ENCODE data around the gene BBS7.

Gene BBS7

DNA sequence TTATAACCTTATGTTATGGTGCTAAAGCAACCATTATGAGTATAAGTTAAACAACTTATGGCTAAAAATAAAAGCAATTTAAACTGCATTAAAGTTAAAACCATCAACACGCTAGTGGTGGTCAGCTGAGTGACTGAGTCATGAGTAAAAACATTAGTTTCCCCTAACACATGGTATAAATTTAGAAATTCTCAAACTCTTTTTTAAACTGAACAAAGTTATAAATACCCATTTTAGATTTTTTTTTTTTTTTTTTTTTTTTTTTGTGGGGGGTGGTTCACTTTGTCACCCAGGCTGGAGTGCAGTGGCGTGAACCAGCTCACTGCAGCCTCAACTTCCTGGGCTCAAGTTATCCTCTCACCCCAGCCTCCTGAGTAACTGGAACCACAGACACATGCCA, 5.4 kb upstream of the BBS7 start:
- Mint-ChIP-seq H3K4me1 (no peaks in the 10 kb centered on the region), H3K36me3 (ENCODE audit: low read depth) (no peaks in the 10 kb centered on the region), H3K27ac (no peak overlapping the region), H3K9me3 (no peaks in the 10 kb centered on the region), H3K4me3 (no peak overlapping the region), H3K27me3 (ENCODE audit: low read depth) (no peaks in the 10 kb centered on the region)
- TF ChIP-seq, protein P1, sequence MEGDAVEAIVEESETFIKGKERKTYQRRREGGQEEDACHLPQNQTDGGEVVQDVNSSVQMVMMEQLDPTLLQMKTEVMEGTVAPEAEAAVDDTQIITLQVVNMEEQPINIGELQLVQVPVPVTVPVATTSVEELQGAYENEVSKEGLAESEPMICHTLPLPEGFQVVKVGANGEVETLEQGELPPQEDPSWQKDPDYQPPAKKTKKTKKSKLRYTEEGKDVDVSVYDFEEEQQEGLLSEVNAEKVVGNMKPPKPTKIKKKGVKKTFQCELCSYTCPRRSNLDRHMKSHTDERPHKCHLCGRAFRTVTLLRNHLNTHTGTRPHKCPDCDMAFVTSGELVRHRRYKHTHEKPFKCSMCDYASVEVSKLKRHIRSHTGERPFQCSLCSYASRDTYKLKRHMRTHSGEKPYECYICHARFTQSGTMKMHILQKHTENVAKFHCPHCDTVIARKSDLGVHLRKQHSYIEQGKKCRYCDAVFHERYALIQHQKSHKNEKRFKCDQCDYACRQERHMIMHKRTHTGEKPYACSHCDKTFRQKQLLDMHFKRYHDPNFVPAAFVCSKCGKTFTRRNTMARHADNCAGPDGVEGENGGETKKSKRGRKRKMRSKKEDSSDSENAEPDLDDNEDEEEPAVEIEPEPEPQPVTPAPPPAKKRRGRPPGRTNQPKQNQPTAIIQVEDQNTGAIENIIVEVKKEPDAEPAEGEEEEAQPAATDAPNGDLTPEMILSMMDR (IDR thresholded peaks at IDR 0.05; ENCODE audit: unreplicated experiment in 3 of 3), result no peak

DNA sequence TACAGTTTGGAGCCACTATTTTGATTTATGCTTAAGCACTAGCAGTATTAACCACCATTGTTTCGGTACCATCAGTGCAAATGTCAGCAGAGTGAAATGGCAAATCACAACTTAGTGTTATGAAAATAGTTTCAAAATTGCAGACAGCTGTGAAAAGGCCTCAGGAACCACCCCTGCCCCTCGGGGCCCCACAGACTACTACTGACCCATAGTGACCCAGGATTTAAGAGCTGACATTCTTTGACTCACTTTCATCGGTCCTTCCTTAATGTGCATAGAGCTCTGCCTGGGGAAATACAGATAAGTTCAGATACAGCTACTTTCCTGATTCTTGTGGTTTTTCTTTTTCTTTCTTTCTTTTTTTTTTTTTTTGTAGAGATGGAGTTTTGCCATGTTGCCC, 3.3 kb upstream of the BBS7 start:
- Mint-ChIP-seq H3K4me3 (no peak overlapping the region), H3K36me3 (ENCODE audit: low read depth) (peaks cover 3% of the 10 kb centered on the region), H3K27ac (no peak overlapping the region), H3K4me1 (peaks cover 5% of the 10 kb centered on the region), H3K9me3 (no peaks in the 10 kb centered on the region), H3K27me3 (ENCODE audit: low read depth) (no peaks in the 10 kb centered on the region)
- TF ChIP-seq, protein P1 (IDR thresholded peaks at IDR 0.05; ENCODE audit: unreplicated experiment in 3 of 3), result no peak

DNA sequence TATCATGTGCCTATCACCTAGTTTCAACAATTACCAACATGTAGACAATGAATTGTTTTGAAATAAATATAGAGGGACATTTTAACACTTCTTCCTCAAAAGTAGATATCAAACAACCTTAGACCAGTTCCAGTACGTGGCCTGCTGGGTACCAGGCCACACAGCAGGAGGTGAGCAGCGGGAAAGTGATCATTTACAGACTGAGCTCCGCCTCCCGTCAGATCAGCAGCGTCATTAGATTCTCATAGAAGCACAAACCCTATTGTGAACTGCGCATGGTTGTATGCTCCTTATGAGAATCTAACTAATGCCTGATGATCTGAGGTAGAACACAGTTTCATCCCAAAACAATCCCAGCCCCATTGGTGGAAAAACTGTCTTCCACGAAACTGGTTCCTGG, 6.5 kb downstream of the BBS7 start:
- Mint-ChIP-seq H3K27ac (no peak overlapping the region), H3K9me3 (peaks cover 2% of the 10 kb centered on the region), H3K36me3 (ENCODE audit: low read depth) (peaks cover 33% of the 10 kb centered on the region), H3K4me3 (no peak overlapping the region), H3K27me3 (ENCODE audit: low read depth) (no peaks in the 10 kb centered on the region), H3K4me1 (peaks cover 3% of the 10 kb centered on the region)
- TF ChIP-seq, protein P1 (IDR thresholded peaks at IDR 0.05; ENCODE audit: unreplicated experiment in 3 of 3), result no peak

DNA sequence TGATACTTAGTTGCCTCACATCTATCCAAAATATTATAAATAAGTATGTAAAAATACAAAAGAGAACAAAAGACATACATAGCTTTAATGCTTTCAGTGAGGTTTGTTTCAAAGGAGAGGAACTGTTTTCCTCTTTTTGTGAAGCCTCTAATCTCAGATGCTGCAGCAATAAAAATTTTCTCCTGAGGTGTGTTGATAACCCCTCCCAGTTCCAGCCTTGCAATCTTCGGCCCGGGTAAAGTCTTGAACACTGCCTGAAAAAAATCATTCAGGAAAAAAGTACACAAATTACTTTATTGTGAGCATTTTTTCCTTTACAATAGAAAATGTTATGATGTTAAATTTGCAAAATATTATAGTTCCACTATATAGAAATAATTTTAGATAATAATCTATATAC, 8.8 kb downstream of the BBS7 start:
- no peaks in the 10 kb centered on the region for H3K27me3 Mint-ChIP-seq (ENCODE audit: low read depth)
- no peak overlapping the region for H3K27ac Mint-ChIP-seq

DNA sequence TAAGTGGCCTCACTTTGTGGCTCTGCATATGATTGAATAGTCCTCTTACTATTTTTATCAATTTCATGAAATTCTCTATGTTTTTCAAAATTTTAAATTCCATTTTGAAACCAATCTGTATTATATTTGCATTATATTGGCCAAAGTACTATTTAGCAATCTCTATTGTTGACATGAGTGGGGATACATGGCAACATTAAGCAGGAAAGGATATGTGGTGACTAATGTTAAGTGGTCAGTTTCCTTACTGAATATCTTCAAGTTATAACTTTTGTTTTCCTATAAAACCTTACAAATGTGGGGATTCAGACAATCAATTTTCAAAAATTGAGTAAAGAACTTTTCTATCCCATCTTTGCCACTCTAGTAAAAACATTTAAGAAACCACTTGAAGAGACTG, 10.2 kb downstream of the BBS7 start:
- TF ChIP-seq, protein P1 (IDR thresholded peaks at IDR 0.05; ENCODE audit: unreplicated experiment in 3 of 3), result no peak
- Mint-ChIP-seq H3K4me1 (no peaks in the 10 kb centered on the region), H3K27me3 (ENCODE audit: low read depth) (no peaks in the 10 kb centered on the region), H3K27ac (no peak overlapping the region), H3K4me3 (no peak overlapping the region), H3K9me3 (no peaks in the 10 kb centered on the region), H3K36me3 (ENCODE audit: low read depth) (peaks cover 7% of the 10 kb centered on the region)

More for the DNA sequence above, 8.8 kb downstream of the BBS7 start:
- Mint-ChIP-seq H3K4me3 (no peak overlapping the region), H3K36me3 (ENCODE audit: low read depth) (peaks cover 14% of the 10 kb centered on the region), H3K4me1 (no peaks in the 10 kb centered on the region), H3K9me3 (peaks cover 2% of the 10 kb centered on the region)
- TF ChIP-seq, protein P1 (IDR thresholded peaks at IDR 0.05; ENCODE audit: unreplicated experiment in 3 of 3), result no peak

DNA sequence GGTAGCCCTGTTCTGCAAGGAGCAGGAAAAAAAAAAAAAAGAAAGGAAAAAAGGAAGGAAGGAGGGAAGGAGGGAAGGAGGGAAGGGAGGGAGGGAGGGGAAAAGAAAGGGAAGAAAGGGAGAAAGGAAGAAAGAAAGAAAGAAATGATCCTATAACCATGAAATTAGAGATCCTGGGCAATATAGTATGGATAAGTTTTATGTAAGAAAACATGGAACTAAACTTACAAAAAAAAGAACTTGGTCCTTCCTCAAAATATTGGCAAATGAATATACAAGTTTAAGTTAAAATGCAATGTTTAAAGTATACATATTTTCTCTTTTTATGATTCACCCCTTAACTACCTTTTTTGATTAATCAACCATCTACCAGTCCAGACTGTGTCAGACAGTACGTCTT, 18.9 kb downstream of the BBS7 start:
- Mint-ChIP-seq H3K4me1 (no peaks in the 10 kb centered on the region), H3K4me3 (no peak overlapping the region), H3K36me3 (ENCODE audit: low read depth) (peaks cover 27% of the 10 kb centered on the region), H3K27me3 (ENCODE audit: low read depth) (no peaks in the 10 kb centered on the region), H3K9me3 (no peaks in the 10 kb centered on the region), H3K27ac (no peak overlapping the region)
- TF ChIP-seq, protein P1 (IDR thresholded peaks at IDR 0.05; ENCODE audit: unreplicated experiment in 3 of 3), result no peak
